Inflammatory macrophage treated with lipopolysaccharide for 4 hours (primary cell): ENCODE data around the gene WIZ.

ENCODE experiments used
- DNase-seq: peaks from one replicate; pipeline ENCODE4 v3.0.0-alpha.2; 2020

WIZ gene

GRCh38 chr19:15372891-15373301, 76.9 kb downstream of the WIZ start:
- DNase-seq, result no peak

GRCh38 chr19:15372470-15372869, 77.3 kb downstream of the WIZ start:
- DNase-seq, result no peak

- no peak for DNase-seq
Observed at GRCh38 chr19:15371786-15372380, 77.9 kb downstream of the WIZ start.

- no peak for DNase-seq
Observed at GRCh38 chr19:15371119-15371518, 78.6 kb downstream of the WIZ start.
